KBM-7 (cell line): Measurements from ENCODE around the gene TCIRG1.

ENCODE experiments used
- DNase-seq: peaks from one replicate; pipeline ENCODE4 v3.0.0-alpha.2; 2015
- in situ Hi-C: fragments of 300-500 bp; cut with MboI; formaldehyde crosslinking; loops from 2 replicates; pipeline ENCODE4 v1.14.3; 2020; ENCODE audit warnings: low sequenced_read_pairs, low pct_unique_long_range_greater_than_20kb, mixed read lengths

TCIRG1 gene

DNA sequence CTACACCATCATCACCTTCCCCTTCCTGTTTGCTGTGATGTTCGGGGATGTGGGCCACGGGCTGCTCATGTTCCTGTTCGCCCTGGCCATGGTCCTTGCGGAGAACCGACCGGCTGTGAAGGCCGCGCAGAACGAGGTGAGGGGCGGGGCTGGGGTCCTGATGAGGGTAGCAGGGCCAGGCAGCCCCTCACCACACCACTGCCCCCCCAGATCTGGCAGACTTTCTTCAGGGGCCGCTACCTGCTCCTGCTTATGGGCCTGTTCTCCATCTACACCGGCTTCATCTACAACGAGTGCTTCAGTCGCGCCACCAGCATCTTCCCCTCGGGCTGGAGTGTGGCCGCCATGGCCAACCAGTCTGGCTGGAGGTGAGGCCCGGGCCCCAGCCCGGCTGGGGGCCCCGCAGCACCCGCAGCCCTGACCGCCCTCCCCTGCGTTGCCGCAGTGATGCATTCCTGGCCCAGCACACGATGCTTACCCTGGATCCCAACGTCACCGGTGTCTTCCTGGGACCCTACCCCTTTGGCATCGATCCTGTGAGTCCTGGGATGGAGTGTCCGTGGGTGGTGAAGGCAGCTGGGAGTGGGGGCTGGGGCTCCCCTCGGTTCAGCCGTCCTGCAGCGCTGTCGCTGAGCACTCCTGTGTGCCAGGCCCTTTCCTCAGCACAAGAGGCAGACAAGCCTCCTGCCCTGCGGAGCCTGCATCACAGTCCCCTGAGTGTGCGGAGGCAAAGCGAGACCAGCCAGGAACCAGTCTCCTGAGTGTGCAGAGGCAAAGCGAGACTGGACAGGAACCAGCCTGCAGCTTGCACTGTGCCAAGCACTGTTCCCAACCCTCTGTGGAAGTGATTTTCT lies 8.8 kb downstream of the TCIRG1 start:
- DNase-seq = no peak
- in situ Hi-C loops = no loop called here

DNA sequence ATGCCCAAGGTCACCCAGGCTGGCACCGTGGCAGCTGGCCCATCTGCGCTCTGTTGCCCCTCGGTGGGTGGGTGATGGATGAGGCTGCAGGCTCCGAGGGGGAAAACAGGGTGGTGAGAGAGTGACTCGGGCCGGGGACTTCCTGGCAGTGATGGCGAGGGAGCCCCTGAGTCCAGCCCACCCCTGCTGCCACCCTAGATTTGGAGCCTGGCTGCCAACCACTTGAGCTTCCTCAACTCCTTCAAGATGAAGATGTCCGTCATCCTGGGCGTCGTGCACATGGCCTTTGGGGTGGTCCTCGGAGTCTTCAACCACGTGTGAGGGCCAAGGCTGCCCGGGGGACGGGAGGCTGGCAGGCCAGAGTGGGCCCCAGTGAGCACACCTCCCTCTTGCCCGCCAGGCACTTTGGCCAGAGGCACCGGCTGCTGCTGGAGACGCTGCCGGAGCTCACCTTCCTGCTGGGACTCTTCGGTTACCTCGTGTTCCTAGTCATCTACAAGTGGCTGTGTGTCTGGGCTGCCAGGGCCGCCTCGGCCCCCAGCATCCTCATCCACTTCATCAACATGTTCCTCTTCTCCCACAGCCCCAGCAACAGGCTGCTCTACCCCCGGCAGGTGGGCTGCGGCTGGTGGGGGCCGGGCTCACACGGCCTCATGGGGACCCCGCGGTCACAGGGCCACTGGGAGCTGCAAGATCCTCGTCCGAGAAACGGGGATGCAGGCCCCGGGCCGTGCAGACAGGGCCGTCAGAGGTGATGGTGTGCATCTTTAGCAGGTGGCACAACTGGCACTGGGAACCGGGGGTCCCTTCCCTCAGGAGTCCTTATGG lies 10.1 kb downstream of the TCIRG1 start:
- DNase-seq = no peak
- in situ Hi-C loops = no loop called here

DNA sequence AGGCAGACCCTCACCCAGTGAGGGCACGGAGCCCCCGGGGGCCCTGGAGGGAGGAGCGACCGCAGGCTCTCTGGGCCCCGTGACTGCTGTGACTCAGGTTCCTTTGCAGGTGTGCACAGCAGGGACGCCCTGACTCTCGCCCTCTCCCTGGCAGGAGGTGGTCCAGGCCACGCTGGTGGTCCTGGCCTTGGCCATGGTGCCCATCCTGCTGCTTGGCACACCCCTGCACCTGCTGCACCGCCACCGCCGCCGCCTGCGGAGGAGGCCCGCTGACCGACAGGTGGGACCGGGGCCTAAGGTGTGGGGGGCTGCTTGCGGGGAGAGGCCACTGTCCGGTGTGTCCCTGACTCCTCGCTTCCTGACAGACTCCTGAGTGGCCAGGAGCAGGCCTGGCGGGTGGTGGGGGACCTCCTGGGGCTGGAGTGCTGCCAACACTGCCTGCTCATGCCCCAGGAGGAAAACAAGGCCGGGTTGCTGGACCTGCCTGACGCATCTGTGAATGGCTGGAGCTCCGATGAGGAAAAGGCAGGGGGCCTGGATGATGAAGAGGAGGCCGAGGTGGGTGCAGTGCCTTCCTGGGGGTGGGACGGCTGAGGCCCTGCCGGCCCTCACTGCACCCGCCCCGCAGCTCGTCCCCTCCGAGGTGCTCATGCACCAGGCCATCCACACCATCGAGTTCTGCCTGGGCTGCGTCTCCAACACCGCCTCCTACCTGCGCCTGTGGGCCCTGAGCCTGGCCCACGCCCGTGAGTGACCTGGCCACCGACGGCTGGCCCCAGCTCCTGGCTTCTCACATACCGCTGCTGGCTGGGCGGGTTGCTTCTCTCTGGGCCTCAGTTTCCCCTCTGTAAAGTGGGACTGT lies 10.9 kb downstream of the TCIRG1 start:
- in situ Hi-C loops = no loop called here
- DNase-seq = no peak

DNA sequence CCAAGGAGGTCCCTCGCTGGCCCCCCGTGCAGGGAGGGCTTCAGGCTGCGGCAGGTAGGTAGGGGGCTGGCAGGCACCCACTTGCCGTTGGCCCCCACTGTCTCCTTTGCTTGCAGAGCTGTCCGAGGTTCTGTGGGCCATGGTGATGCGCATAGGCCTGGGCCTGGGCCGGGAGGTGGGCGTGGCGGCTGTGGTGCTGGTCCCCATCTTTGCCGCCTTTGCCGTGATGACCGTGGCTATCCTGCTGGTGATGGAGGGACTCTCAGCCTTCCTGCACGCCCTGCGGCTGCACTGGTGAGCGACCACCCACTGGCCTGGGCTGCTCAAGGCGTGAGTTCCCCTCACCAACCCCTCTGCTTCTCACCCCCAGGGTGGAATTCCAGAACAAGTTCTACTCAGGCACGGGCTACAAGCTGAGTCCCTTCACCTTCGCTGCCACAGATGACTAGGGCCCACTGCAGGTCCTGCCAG lies 11.6 kb downstream of the TCIRG1 start:
- in situ Hi-C loops = no loop called here
- no peak for DNase-seq

DNA sequence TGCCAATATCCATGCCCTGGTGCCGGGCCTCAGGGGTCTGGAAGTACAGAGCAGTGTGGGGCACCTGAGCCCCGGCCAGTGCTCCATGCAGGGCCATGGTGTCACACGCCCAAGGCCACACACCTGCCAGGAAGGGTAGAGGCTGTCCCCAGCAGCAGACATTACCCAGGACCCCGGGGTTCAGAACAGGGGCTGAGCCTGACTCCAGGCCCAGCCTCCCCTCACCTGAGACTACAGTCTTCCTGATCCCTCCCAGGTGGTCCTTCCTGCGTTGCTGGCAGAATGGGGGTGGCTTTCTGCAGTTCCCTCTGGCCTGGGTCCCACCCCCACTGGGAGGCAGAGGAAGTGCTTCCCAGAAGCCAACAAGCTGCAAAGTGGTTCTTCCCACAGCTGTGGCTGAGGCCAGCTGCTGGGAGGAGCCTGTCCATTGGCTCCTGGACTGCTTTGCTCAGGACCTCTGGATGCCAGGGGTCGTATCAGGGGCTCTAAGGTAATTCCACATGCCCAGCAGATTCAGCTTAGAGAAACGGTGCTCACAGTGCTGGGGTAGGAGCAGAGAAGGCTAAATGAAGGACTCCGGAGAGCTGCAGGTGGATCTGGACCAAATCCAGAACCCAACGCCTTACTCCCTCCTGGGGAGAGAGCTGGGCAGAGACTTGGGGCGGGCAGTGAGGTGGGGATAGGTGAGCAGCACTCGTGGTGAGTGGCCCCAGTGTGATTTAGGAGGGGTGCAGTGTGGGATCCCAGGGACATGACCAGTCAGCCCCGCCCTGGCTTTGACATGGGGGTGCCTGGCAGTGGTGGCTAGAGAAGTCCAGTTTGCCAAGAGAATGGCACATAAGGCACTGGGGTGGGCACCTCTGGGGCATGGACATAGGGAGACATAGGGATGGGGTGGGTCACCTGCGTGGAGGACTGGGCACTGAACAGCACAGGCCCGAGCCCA lies 12.6 kb downstream of the TCIRG1 start:
- no peak for DNase-seq
- in situ Hi-C loops = no loop called here

DNA sequence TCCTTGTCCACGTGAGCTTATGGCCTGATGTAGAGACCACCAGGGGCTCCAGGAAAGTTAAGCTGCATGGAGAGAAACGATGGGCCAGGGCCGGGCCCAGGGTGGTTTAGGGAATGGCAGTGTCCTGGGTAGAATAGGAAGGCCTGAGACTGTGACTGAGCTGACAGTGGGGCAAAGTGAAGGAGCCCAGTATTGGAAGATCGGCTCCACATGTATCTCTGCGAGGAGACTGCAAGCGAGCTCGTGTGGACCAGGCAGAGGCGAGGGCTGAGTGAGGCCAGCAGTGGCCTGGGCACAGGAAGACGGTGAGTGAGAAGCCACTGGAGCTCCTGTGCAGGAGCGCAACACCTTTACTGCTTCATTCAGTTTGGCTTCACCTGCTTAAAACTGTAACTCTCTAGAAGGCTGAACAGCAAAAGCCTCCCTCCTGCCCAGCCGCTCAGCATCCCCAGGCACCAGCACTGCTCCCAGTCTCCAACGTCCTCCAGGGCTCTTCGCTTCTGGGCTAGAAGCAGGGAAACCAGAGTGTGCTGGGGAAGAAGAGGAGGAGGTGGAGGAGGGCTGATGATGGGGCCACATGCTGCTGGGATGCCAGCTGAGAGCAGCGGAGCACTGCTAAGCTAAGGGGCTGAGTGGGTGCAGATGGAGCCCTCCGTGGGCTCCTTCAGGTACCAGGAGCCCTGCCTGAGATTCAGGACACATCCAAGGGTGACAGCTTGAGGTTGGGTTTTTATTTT lies 13.5 kb downstream of the TCIRG1 start:
- no peak for DNase-seq

DNA sequence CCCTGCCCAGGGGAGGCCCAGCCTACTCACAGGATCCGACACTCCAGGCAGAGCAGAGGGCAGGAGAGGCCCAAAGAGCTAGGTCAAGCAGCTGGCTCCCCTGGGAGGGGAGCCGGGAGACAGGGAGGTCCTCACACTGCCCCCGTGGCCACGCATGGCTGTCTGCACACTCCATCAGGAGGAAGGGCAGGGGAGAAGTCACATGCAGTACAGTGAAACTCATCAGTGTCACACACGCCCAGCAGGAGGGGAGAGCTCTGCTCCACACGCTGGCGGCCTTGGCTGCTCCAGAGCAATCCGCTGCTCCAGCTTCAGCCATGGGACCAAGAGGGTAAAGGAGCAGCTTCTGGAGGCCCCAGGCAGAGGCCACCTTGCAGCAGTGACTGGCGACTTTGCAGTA lies 14.3 kb downstream of the TCIRG1 start:
- in situ Hi-C loops = no loop called here
- no peak for DNase-seq

More for the DNA sequence above, 13.5 kb downstream of the TCIRG1 start:
- in situ Hi-C loops = no loop called here

DNA sequence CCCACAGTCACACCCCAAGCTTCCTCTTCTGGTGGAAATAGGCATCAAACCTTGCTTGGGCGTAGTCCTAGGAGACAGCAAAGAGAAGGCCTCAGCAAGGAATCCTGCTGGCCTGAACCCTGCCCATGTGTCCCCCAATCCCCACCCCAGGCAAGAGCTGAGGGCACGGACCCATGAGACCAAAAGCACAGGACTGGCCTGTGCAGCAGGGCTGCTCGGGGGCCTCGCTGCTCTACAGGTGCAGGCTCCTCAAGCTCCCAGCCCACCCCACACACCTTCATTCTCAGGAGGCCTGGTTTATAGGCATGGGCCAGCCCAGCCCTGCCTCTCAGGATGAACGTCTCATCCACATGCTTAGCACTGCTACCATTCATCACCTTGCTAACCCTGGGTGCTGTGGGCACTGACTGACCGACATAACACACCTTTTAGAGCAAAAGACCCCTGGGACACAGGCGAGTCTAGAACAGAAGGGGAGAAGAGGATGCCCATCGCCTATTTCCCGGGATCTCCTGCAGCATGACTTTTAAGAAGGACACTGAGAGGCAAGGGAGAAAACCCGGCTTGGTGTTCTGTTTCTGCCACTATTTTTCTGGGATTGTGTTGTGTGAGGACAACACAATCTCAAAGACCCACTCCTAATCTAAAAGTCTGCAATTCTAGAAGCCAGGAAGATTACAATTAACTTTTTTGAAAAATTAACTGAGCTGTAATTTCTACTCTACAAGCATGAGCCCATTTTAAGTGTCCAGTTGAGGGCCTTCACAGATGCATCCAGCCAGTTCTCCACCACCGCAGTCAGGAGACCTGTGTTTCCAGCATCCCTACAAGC lies 15.4 kb downstream of the TCIRG1 start:
- no peak for DNase-seq
- in situ Hi-C loops = no loop called here

DNA sequence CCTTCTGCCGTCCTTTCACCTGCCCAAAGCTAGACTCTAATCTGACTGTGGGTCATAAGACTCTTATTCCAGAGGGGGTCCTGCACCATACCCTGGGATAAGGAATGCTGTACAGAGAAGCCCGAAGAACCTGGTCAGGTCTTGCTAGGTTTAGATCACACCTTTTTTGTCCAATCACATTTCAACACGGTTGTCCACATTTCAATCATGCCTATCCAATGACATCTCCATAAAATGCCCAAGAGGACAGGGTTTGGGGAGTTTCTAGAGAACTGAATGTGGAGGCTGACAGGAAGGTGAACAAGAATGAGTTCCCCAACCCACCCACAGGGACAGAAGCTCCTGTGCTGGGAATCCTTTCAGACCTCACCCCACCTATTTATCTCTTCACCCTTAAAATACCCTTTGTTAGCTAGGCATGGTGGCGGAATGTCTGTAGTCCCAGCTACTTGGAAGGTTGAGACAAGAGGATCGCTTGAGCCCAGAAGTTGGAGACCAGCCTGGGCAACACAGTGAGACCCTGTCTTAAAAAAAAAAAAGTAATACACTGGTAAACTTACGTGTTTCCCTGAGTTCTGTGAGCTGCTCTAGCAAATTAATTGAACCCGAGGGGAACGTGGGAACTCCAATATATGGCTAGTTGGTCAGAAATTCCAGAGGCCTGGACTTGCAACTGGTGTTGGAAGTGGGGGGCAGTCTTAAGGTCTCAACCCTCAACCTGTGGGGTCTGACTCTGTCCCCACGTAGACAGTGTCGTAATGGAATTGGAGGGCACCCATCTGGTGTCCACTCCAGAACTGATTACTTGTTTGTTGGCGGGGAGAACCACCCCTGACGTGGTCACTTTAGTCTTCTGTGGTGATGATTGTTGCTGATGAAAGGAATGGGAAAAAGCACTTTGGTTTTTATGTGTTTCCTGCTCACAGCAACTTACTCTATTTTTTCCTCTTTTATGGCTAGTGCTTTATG lies 17.8 kb downstream of the TCIRG1 start:
- DNase-seq = no peak
- in situ Hi-C loops = no loop called here

DNA sequence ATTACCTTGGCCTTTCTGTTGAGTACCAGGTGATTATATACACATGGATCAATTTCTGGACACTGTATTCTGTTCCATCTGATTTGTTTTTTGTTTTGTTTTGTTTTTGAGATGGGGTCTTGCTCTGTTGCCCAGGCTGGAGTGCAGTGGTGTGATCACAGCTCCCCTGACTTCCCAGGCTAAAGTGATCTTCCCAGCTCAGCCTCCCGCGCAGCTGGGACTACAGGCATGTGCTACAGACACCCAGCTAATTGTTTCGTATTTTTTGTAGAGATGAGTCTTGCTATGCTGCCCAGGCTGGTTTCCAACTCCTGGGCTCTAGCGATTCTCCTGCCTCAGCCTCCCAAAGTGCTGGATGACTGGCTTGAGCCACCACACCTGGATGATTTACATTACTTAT lies 19.0 kb downstream of the TCIRG1 start:
- in situ Hi-C loops = no loop called here
- DNase-seq = no peak

DNA sequence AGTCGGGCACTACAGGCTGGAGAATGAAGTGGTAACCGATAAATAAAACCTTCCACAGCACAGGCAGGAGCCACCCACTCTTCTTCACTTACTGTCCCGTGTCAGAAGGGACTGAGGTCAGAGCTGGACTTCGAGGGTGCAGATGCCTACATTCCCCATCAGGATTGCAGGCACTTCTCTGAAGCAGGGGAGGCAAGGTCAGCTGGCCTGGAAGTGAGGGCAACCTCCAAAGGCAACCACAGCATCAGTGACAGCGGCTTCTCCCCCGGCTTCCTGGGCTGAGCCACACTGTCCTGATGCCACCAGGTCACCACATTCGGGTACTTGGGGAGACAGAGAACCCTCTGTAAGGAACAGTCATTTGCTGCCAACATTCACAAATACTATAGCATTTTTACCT lies 22.7 kb downstream of the TCIRG1 start:
- in situ Hi-C loops = no loop called here
- no peak for DNase-seq

DNA sequence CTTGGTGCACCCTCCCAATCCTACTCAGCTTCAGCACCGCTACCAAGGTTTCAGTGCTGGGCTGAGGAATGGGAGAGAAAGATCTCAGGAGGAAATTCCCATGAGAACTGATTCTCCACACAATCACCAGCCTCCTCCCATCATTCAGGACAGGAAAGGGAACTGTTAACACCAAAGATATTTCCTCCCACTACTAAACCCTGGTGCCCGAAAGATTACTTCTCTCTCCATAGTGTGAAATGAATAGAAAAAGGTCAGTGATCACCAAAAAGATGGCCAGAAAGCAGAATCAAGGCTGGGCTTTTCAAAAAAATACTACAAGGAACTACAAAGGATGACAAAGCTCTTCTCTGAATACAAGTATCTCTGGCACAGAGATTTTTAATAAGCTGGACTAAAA lies 26.1 kb downstream of the TCIRG1 start:
- in situ Hi-C loops = no loop called here
- no peak for DNase-seq

DNA sequence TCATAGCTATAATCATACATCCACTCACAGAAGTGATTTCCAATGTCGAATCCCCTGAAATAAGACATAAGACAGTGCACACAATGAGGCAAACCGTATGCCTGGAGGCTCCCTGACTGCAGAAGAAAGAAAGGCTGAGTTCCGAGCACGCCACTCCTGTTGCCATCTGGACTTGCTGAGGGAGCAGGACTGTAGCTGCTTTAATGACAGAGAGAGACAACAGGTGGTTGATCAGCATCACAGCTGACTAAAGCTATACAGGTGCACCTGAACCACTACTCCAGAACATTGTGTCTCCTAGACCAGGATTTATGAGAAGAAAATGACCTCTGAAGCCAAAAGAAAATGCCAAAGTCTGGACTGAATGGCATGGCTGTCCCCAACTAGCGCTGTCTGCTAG lies 27.0 kb downstream of the TCIRG1 start:
- DNase-seq = no peak
- in situ Hi-C loops = no loop called here

DNA sequence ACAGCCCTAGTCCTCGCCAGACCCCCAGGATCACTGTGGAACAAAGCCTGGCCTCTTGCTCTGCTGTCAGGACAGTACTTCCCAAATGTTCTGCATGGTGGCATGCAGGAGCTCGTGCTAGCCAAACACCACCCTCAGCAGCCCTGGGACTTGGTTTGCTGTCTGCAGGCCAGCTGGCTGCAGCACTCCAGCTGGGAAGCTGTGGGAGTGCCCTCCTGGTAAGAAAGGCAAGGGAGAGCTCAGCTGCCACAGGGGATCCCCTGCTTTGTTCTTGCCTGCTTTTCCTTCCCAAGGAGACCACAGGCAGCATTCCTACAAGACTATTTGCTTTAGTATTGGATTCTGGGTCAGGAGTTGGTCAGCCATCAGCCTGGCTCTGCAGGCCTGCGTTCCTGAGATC lies 27.9 kb downstream of the TCIRG1 start:
- in situ Hi-C loops = no loop called here
- DNase-seq = no peak

DNA sequence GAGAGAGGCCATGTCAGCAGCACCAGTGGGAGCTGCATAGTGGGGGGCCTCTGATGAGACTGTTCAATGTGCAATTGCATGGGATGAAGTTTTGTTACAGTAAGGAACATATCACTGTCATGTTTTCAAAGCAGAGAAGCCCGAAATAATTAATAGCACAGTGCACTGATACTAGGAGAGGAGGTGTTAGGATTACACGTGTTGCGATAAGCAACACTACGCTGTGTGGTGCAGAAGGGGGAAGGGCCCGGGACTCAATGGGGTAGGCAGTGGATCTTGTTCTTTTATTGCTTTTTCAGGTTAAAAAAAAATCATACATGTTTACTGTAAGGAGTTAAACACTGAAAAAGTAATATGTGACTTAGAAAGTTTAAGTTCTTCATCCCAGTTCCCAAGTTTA lies 29.2 kb downstream of the TCIRG1 start:
- DNase-seq = no peak
- in situ Hi-C loops = no loop called here
